Measurements from ENCODE around the gene OR1K1.
"Not testable (repeated sequence)": the region's sequence is repeated elsewhere in the genome, so short reads cannot be mapped to it uniquely, and the experiment has no call there.

The OR1K1 gene

GRCh38 chr9:122837266-122837850 is 37.4 kb downstream of the OR1K1 start:
- Histone ChIP-seq H3K27me3 (ENCODE audit: insufficient read depth, low read length, poor library complexity) (no peaks in the 10 kb centered on the region), H2BK5ac (ENCODE audit: low read length) (no peak overlapping the region), H3K27ac (ENCODE audit: low read depth, low read length) (no peak overlapping the region), H3K36me3 (ENCODE audit: control insufficient read depth, insufficient read depth, low read length) (no peaks in the 10 kb centered on the region), H3K79me2 (ENCODE audit: control insufficient read depth, insufficient read depth, low read length) (no peaks in the 10 kb centered on the region), H3K23ac (ENCODE audit: low read length) (no peak overlapping the region), H3K4me2 (ENCODE audit: low read length) (no peak overlapping the region), H3K4ac (ENCODE audit: low read depth, low read length) (no peak overlapping the region), H2AK5ac (ENCODE audit: low read length) (no peak overlapping the region), H3K56ac (ENCODE audit: low read length) (no peak overlapping the region), H3K4me3 (ENCODE audit: low read length) (no peak overlapping the region), H3K79me1 (ENCODE audit: low read length) (no peaks in the 10 kb centered on the region), H3K18ac (ENCODE audit: low read length) (no peak overlapping the region), H3K4me1 (ENCODE audit: control insufficient read depth, low read depth, low read length) (no peaks in the 10 kb centered on the region), H2BK120ac (ENCODE audit: low read depth, low read length) (no peak overlapping the region), H4K5ac (ENCODE audit: low read length) (no peak overlapping the region), H2BK15ac (replicated peaks; ENCODE audit: low read depth) (no peak overlapping the region), H3K9ac (ENCODE audit: low read length) (no peak overlapping the region), H4K8ac (ENCODE audit: low read depth, low read length) (no peak overlapping the region)
- DNase-seq = no peak
- WGBS (ENCODE audit: extremely low coverage, insufficient coverage, low lambda C conversion rate) = no CpG with 5 or more reads among the region's 14 CpGs

DNA sequence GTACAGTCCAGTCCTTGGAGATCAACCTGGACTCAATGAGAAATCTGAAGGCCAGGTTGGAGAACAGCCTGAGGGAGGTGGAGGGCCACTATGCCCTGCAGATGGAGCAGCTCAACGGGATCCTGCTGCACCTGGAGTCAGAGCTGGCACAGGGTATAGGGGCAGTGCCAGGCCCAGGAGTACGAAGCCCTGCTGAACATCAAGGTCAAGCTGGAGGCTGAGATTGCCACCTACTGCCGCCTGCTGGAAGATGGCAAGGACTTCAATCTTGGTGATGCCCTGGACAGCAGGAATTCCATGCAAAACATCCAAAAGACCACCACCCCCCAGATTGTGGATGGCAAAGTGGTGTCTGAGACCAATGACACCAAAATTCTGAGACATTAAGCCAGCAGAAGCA is 38.5 kb downstream of the OR1K1 start:
- H3K18ac ChIP-seq (ENCODE audit: low read length); DNase-seq; H3K79me1 ChIP-seq (ENCODE audit: low read length): not testable (repeated sequence)

GRCh38 chr9:122841501-122841900 is 41.6 kb downstream of the OR1K1 start:
- H4K8ac ChIP-seq (ENCODE audit: low read depth, low read length) = no peak overlapping the region
- no peak overlapping the region for H3K4me3 ChIP-seq (ENCODE audit: low read length)
- H3K23ac ChIP-seq (ENCODE audit: low read length) = no peak overlapping the region
- H3K18ac ChIP-seq (ENCODE audit: low read length) = no peak overlapping the region
- H3K79me1 ChIP-seq (ENCODE audit: low read length) = no peaks in the 10 kb centered on the region
- no peak overlapping the region for H3K4ac ChIP-seq (ENCODE audit: low read depth, low read length)
- H3K56ac ChIP-seq (ENCODE audit: low read length) = no peak overlapping the region
- H2BK120ac ChIP-seq (ENCODE audit: low read depth, low read length) = no peak overlapping the region
- H3K27me3 ChIP-seq (ENCODE audit: insufficient read depth, low read length, poor library complexity) = no peaks in the 10 kb centered on the region
- H3K79me2 ChIP-seq (ENCODE audit: control insufficient read depth, insufficient read depth, low read length) = no peaks in the 10 kb centered on the region
- H3K36me3 ChIP-seq (ENCODE audit: control insufficient read depth, insufficient read depth, low read length) = no peaks in the 10 kb centered on the region
- H4K5ac ChIP-seq (ENCODE audit: low read length) = no peak overlapping the region
- H2BK15ac ChIP-seq (replicated peaks; ENCODE audit: low read depth) = no peak overlapping the region
- H2AK5ac ChIP-seq (ENCODE audit: low read length) = no peak overlapping the region
- H3K4me1 ChIP-seq (ENCODE audit: control insufficient read depth, low read depth, low read length) = no peaks in the 10 kb centered on the region
- no CpG with 5 or more reads among the region's 4 CpGs for WGBS (ENCODE audit: extremely low coverage, insufficient coverage, low lambda C conversion rate)
- DNase-seq = no peak
- H3K9ac ChIP-seq (ENCODE audit: low read length) = no peak overlapping the region
- no peak overlapping the region for H3K27ac ChIP-seq (ENCODE audit: low read depth, low read length)
- H2BK5ac ChIP-seq (ENCODE audit: low read length) = no peak overlapping the region
- H3K4me2 ChIP-seq (ENCODE audit: low read length) = no peak overlapping the region

More for the DNA sequence above, 38.5 kb downstream of the OR1K1 start:
- H4K8ac ChIP-seq (ENCODE audit: low read depth, low read length); H3K23ac ChIP-seq (ENCODE audit: low read length); H3K4ac ChIP-seq (ENCODE audit: low read depth, low read length); H4K5ac ChIP-seq (ENCODE audit: low read length); H2BK120ac ChIP-seq (ENCODE audit: low read depth, low read length); H3K9ac ChIP-seq (ENCODE audit: low read length); H3K27ac ChIP-seq (ENCODE audit: low read depth, low read length); H2BK15ac ChIP-seq (replicated peaks; ENCODE audit: low read depth); H3K4me2 ChIP-seq (ENCODE audit: low read length); H3K27me3 ChIP-seq (ENCODE audit: insufficient read depth, low read length, poor library complexity); H2AK5ac ChIP-seq (ENCODE audit: low read length); H3K4me1 ChIP-seq (ENCODE audit: control insufficient read depth, low read depth, low read length); H3K36me3 ChIP-seq (ENCODE audit: control insufficient read depth, insufficient read depth, low read length); H2BK5ac ChIP-seq (ENCODE audit: low read length); H3K79me2 ChIP-seq (ENCODE audit: control insufficient read depth, insufficient read depth, low read length); H3K4me3 ChIP-seq (ENCODE audit: low read length); H3K56ac ChIP-seq (ENCODE audit: low read length): not testable (repeated sequence)
- WGBS (ENCODE audit: extremely low coverage, insufficient coverage, low lambda C conversion rate) = no CpG with 5 or more reads among the region's 3 CpGs

DNA sequence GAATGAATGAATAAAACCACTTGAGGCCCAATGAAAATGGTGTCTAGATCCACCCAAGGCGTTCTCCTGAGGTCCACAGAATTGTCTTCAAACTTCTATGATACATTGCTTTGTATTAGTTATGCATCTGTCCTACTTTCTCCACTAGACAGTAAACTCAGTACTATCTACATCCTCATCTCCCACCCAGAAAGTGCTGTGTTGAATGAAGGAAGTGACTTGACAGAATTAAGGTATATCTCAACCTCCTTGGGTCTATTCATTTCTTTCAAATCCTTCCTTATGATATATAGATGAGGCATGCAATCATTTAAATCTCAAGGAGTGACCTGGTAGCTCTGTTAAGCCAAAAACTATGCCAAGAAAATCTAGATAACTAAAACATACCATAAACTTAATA is 44.2 kb downstream of the OR1K1 start:
- no CpG with 5 or more reads among the region's 1 CpG for WGBS (ENCODE audit: extremely low coverage, insufficient coverage, low lambda C conversion rate)
- no peak overlapping the region for H2BK120ac ChIP-seq (ENCODE audit: low read depth, low read length)
- H3K79me2 ChIP-seq (ENCODE audit: control insufficient read depth, insufficient read depth, low read length) = no peaks in the 10 kb centered on the region
- no peaks in the 10 kb centered on the region for H3K4me1 ChIP-seq (ENCODE audit: control insufficient read depth, low read depth, low read length)
- no peak overlapping the region for H2BK15ac ChIP-seq (replicated peaks; ENCODE audit: low read depth)
- no peaks in the 10 kb centered on the region for H3K79me1 ChIP-seq (ENCODE audit: low read length)
- no peak overlapping the region for H3K4me2 ChIP-seq (ENCODE audit: low read length)
- H3K27me3 ChIP-seq (ENCODE audit: insufficient read depth, low read length, poor library complexity) = no peaks in the 10 kb centered on the region
- no peak overlapping the region for H3K9ac ChIP-seq (ENCODE audit: low read length)
- no peaks in the 10 kb centered on the region for H3K36me3 ChIP-seq (ENCODE audit: control insufficient read depth, insufficient read depth, low read length)
- H3K23ac ChIP-seq (ENCODE audit: low read length) = no peak overlapping the region
- H3K18ac ChIP-seq (ENCODE audit: low read length) = no peak overlapping the region
- no peak for DNase-seq
- no peak overlapping the region for H4K5ac ChIP-seq (ENCODE audit: low read length)
- H3K4ac ChIP-seq (ENCODE audit: low read depth, low read length) = no peak overlapping the region
- H2AK5ac ChIP-seq (ENCODE audit: low read length) = no peak overlapping the region
- H4K8ac ChIP-seq (ENCODE audit: low read depth, low read length) = no peak overlapping the region
- H3K27ac ChIP-seq (ENCODE audit: low read depth, low read length) = no peak overlapping the region
- no peak overlapping the region for H2BK5ac ChIP-seq (ENCODE audit: low read length)
- no peak overlapping the region for H3K4me3 ChIP-seq (ENCODE audit: low read length)
- H3K56ac ChIP-seq (ENCODE audit: low read length) = no peak overlapping the region

DNA sequence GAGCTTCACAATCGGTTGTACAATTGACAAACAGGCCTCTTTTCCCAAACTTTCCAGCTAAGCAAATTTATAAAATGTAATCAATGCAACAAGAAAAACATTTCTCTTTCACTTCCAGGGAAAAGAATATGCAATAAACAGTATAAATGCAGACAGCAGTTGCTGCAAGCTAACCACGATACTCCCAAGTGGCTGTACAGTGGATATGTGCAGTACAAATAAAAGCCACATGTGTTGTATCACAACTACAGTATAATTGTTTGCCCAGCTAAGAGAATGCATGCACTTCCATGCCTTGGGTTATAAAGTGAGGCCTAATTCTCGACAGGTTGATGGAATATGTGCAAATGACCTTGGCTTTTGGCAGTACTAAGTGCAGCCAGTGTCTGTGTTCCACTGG is 45.2 kb downstream of the OR1K1 start:
- H2AK5ac ChIP-seq (ENCODE audit: low read length) = no peak overlapping the region
- no peaks in the 10 kb centered on the region for H3K27me3 ChIP-seq (ENCODE audit: insufficient read depth, low read length, poor library complexity)
- H3K36me3 ChIP-seq (ENCODE audit: control insufficient read depth, insufficient read depth, low read length) = peaks cover 2% of the 10 kb centered on the region
- whole genome bisulfite sequencing (ENCODE audit: extremely low coverage, insufficient coverage, low lambda C conversion rate) = no CpG with 5 or more reads among the region's 3 CpGs
- H2BK5ac ChIP-seq (ENCODE audit: low read length) = no peak overlapping the region
- H3K4me1 ChIP-seq (ENCODE audit: control insufficient read depth, low read depth, low read length) = no peaks in the 10 kb centered on the region
- no peaks in the 10 kb centered on the region for H3K79me2 ChIP-seq (ENCODE audit: control insufficient read depth, insufficient read depth, low read length)
- H3K4ac ChIP-seq (ENCODE audit: low read depth, low read length) = no peak overlapping the region
- no peak overlapping the region for H2BK120ac ChIP-seq (ENCODE audit: low read depth, low read length)
- no peak overlapping the region for H4K8ac ChIP-seq (ENCODE audit: low read depth, low read length)
- no peak overlapping the region for H2BK15ac ChIP-seq (replicated peaks; ENCODE audit: low read depth)
- no peak for DNase-seq
- no peak overlapping the region for H3K23ac ChIP-seq (ENCODE audit: low read length)
- no peak overlapping the region for H3K4me2 ChIP-seq (ENCODE audit: low read length)
- H3K56ac ChIP-seq (ENCODE audit: low read length) = no peak overlapping the region
- no peaks in the 10 kb centered on the region for H3K79me1 ChIP-seq (ENCODE audit: low read length)
- no peak overlapping the region for H3K4me3 ChIP-seq (ENCODE audit: low read length)
- H3K9ac ChIP-seq (ENCODE audit: low read length) = no peak overlapping the region
- H3K27ac ChIP-seq (ENCODE audit: low read depth, low read length) = no peak overlapping the region
- H4K5ac ChIP-seq (ENCODE audit: low read length) = no peak overlapping the region
- H3K18ac ChIP-seq (ENCODE audit: low read length) = no peak overlapping the region

GRCh38 chr9:122846371-122846940 is 46.5 kb downstream of the OR1K1 start:
- Histone ChIP-seq H3K36me3 (ENCODE audit: control insufficient read depth, insufficient read depth, low read length) (peaks cover 3% of the 10 kb centered on the region), H2BK120ac (ENCODE audit: low read depth, low read length) (no peak overlapping the region), H3K4me3 (ENCODE audit: low read length) (no peak overlapping the region), H2BK15ac (replicated peaks; ENCODE audit: low read depth) (no peak overlapping the region), H3K4ac (ENCODE audit: low read depth, low read length) (no peak overlapping the region), H3K4me2 (ENCODE audit: low read length) (no peak overlapping the region), H2AK5ac (ENCODE audit: low read length) (no peak overlapping the region), H3K79me2 (ENCODE audit: control insufficient read depth, insufficient read depth, low read length) (no peaks in the 10 kb centered on the region), H3K4me1 (ENCODE audit: control insufficient read depth, low read depth, low read length) (no peaks in the 10 kb centered on the region), H3K18ac (ENCODE audit: low read length) (no peak overlapping the region), H3K9ac (ENCODE audit: low read length) (no peak overlapping the region), H3K27ac (ENCODE audit: low read depth, low read length) (no peak overlapping the region), H2BK5ac (ENCODE audit: low read length) (no peak overlapping the region), H4K8ac (ENCODE audit: low read depth, low read length) (no peak overlapping the region), H3K27me3 (ENCODE audit: insufficient read depth, low read length, poor library complexity) (no peaks in the 10 kb centered on the region), H3K23ac (ENCODE audit: low read length) (no peak overlapping the region), H3K79me1 (ENCODE audit: low read length) (no peaks in the 10 kb centered on the region), H4K5ac (ENCODE audit: low read length) (no peak overlapping the region), H3K56ac (ENCODE audit: low read length) (no peak overlapping the region)
- DNase-seq = no peak
- WGBS (ENCODE audit: extremely low coverage, insufficient coverage, low lambda C conversion rate) = no CpG with 5 or more reads among the region's 5 CpGs
